ENCODE data around the gene RPL18. TPM values are rescaled to one million over a fixed set of nuclear protein-coding genes. Genes with fewer than 3 reads are reported as not detected.

Gene RPL18
- total and polyA plus RNA-seq, 4 experiments from 2014 or later: 2,084 to 2,448 (median 2,268) TPM

DNA sequence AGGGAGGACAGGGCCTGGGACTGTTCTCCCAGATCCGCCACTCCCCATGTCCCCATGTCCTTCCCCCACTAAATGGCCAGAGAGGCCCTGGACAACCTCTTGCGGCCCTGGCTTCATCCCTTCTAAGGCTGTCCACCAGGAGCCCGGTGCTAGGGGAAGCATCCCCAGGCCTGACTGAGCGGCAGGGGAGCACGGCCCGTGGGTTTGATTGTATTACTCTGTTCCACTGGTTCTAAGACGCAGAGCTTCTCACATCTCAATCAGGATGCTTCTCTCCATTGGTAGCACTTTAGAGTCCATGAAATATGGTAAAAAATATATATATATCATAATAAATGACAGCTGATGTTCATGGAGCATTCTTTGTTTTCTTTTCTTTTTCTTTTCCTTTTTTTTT, 11.6 kb downstream of the RPL18 start:
- DNase-seq: no peak
- no peaks in the 10 kb centered on the region for H3K36me3 ChIP-seq (ENCODE audit: insufficient read depth, low read length)
- H3K4me3 ChIP-seq (ENCODE audit: low read length in 2 of 2): no peak overlapping the region
- no peaks in the 10 kb centered on the region for H3K36me3 Mint-ChIP-seq
- POLR2A ChIA-PET (ENCODE audit: partially characterized antibody): interaction anchor here (1.1 kb wide), 1 partner anchor 244 kb away, joined by 4 read pairs; the partner anchor contains the start of genes SYNGR4 and TMEM143
- peaks cover 2 to 6% (median 5%) of the 10 kb centered on the region in 4 donors for H3K4me1 Mint-ChIP-seq
- no peak overlapping the region for H3K27ac ChIP-seq (ENCODE audit: low read depth, low read length)
- no peaks in the 10 kb centered on the region for H3K27me3 Mint-ChIP-seq
- intact Hi-C loops (cut with micrococcal nuclease): no loop called here
- no peaks in the 10 kb centered on the region for H3K9me3 ChIP-seq (ENCODE audit: control insufficient read depth in 1 of 2, low read length in 2 of 2)
- no peak overlapping the region for H3K4me3 Mint-ChIP-seq
- H3K27me3 ChIP-seq (ENCODE audit: insufficient read depth, low read length): no peaks in the 10 kb centered on the region
- H3K9me3 Mint-ChIP-seq: no peaks in the 10 kb centered on the region
- CTCF ChIA-PET (ENCODE audit: partially characterized antibody): interaction anchor here (0.6 to 6.7 kb wide), 7 partner anchors 10 to 273 kb away, joined by 3 to 82 read pairs (median 14); no protein-coding TSS in a partner anchor
- no peak overlapping the region for H3K27ac Mint-ChIP-seq
- H3K4me1 ChIP-seq (ENCODE audit: insufficient read depth, low read length): no peaks in the 10 kb centered on the region

DNA sequence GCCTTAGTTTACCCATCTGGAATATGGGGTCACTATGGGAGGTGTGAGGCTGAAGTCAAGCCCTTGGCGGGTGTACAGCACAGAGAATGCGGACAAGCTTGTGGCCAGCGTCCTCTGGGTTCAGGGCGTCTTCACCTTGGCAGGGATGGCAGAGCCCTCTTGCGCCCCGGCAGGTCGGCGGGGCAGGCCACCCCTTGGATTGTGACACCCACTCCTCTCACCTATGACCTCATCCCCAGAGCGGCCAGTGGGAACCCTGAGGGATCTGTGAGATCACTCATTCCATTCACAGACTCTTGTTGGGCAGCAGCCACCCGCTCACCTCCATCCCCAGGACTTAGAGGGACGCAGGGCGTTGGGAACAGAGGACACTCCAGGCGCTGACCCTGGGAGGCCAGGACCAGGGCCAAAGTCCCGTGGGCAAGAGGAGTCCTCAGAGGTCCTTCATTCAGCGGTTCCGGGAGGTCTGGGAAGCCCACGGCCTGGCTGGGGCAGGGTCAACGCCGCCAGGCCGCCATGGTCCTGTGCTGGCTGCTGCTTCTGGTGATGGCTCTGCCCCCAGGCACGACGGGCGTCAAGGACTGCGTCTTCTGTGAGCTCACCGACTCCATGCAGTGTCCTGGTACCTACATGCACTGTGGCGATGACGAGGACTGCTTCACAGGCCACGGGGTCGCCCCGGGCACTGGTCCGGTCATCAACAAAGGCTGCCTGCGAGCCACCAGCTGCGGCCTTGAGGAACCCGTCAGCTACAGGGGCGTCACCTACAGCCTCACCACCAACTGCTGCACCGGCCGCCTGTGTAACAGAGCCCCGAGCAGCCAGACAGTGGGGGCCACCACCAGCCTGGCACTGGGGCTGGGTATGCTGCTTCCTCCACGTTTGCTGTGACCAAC, 12.3 kb downstream of the RPL18 start, which contains the start of gene SPACA4:
SPACA4 (plus strand) TSS at position 280 of the 896 bp plus-strand sequence; CDS start at position 517, 237 bp downstream.
- Mint-ChIP-seq H3K9me3 (no peaks in the 10 kb centered on the region), H3K36me3 (no peaks in the 10 kb centered on the region), H3K27ac (no peak within 1 kb of the TSS), H3K27me3 (no peaks in the 10 kb centered on the region), H3K4me3 (no peak within 1 kb of the TSS), H3K4me1 (peaks cover 2 to 6% (median 5%) of the 10 kb centered on the region in 4 donors)
- no peak within 1 kb of the TSS for H3K4me3 ChIP-seq (ENCODE audit: low read length in 2 of 2)
- H3K36me3 ChIP-seq (ENCODE audit: insufficient read depth, low read length): no peaks in the 10 kb centered on the region
- no peak within 1 kb of the TSS for H3K27ac ChIP-seq (ENCODE audit: low read depth, low read length)
- intact Hi-C loops (cut with micrococcal nuclease): no loop called here
- no peaks in the 10 kb centered on the region for H3K4me1 ChIP-seq (ENCODE audit: insufficient read depth, low read length)
- CTCF ChIA-PET (ENCODE audit: partially characterized antibody): interaction anchor here (1.6 to 6.7 kb wide), 4 partner anchors 12 to 118 kb away, joined by 7 to 82 read pairs (median 45); no protein-coding TSS in a partner anchor
- POLR2A ChIA-PET (ENCODE audit: partially characterized antibody): interaction anchor here (1.8 kb wide), 1 partner anchor 11 kb away, joined by 5 read pairs; no protein-coding TSS in a partner anchor
- no peak for DNase-seq
- no peaks in the 10 kb centered on the region for H3K9me3 ChIP-seq (ENCODE audit: control insufficient read depth in 1 of 2, low read length in 2 of 2)
- H3K27me3 ChIP-seq (ENCODE audit: insufficient read depth, low read length): no peaks in the 10 kb centered on the region

DNA sequence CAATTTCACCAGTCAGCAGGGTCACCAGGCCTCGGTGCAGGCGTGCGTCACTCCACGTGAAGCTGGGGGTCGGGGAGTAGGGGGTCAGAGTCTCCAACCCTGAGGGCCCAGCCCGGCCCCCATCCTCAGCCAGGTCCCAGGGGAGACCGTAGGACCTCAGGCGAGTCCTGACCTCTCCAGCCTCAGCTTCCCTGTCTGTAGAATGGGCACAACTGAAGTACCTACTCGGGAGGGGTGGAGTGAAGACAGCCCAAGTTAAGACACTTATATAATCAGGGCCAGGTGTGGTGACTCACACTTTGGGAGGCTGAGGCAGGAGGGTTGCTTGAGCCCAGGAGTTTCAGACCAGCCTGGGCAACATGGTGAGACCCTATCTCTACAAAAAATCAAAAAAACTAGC, 15.1 kb downstream of the RPL18 start:
- no peak overlapping the region for H3K27ac Mint-ChIP-seq
- CTCF ChIA-PET (ENCODE audit: partially characterized antibody): no interaction called here
- peaks cover 1 to 4% (median 3%) of the 10 kb centered on the region in 4 donors for H3K4me1 Mint-ChIP-seq

DNA sequence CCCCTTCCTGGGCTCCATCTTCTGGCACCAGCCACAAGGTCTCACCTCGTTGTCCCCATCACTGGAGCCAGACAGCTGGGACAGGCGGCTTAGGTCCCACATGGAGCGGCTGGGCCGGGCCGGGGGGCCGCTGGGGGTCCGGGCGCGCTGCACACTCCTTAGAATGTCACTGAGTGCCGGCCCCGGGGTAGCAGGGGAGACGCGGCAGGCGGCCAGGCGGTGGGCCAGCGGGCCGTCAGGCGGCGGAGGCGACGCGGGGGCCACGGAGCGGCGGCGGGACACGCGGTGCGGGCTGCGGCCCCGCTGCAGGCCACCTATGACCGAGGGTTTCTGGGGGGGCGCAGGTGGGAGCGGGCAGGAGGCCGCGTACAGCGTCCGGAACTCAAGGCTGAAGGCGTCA, 15.5 kb downstream of the RPL18 start:
- Histone ChIP-seq H3K36me3 (ENCODE audit: insufficient read depth, low read length) (no peaks in the 10 kb centered on the region), H3K27me3 (ENCODE audit: insufficient read depth, low read length) (no peaks in the 10 kb centered on the region), H3K4me3 (ENCODE audit: low read length in 2 of 2) (no peak overlapping the region), H3K9me3 (ENCODE audit: control insufficient read depth in 1 of 2, low read length in 2 of 2) (no peaks in the 10 kb centered on the region), H3K27ac (ENCODE audit: low read depth, low read length) (no peak overlapping the region), H3K4me1 (ENCODE audit: insufficient read depth, low read length) (no peaks in the 10 kb centered on the region)
- Mint-ChIP-seq H3K9me3 (no peaks in the 10 kb centered on the region), H3K4me3 (no peak overlapping the region), H3K27ac (no peak overlapping the region), H3K27me3 (peaks cover 0 to 3% of the 10 kb centered on the region in 2 donors), H3K4me1 (peaks cover 0 to 2% (median under 1%) of the 10 kb centered on the region in 4 donors), H3K36me3 (no peaks in the 10 kb centered on the region)
- no peak for DNase-seq
- intact Hi-C loops (cut with micrococcal nuclease): no loop called here
- ChIA-PET CTCF (ENCODE audit: partially characterized antibody) (no interaction called here), POLR2A (ENCODE audit: partially characterized antibody) (no interaction called here)

More for the DNA sequence above, 15.1 kb downstream of the RPL18 start:
- no peak overlapping the region for H3K4me3 ChIP-seq (ENCODE audit: low read length in 2 of 2)
- POLR2A ChIA-PET (ENCODE audit: partially characterized antibody): interaction anchor here (1.4 kb wide), 1 partner anchor 15 kb away, joined by 3 read pairs; the partner anchor contains the start of genes RPL18 and SPHK2
- DNase-seq: no peak
- no peaks in the 10 kb centered on the region for H3K9me3 ChIP-seq (ENCODE audit: control insufficient read depth in 1 of 2, low read length in 2 of 2)
- H3K27ac ChIP-seq (ENCODE audit: low read depth, low read length): no peak overlapping the region
- no peaks in the 10 kb centered on the region for H3K36me3 ChIP-seq (ENCODE audit: insufficient read depth, low read length)
- Mint-ChIP-seq H3K4me3 (no peak overlapping the region), H3K9me3 (no peaks in the 10 kb centered on the region), H3K36me3 (no peaks in the 10 kb centered on the region), H3K27me3 (no peaks in the 10 kb centered on the region)
- H3K4me1 ChIP-seq (ENCODE audit: insufficient read depth, low read length): no peaks in the 10 kb centered on the region
- no peaks in the 10 kb centered on the region for H3K27me3 ChIP-seq (ENCODE audit: insufficient read depth, low read length)
- intact Hi-C loops (cut with micrococcal nuclease): no loop called here

DNA sequence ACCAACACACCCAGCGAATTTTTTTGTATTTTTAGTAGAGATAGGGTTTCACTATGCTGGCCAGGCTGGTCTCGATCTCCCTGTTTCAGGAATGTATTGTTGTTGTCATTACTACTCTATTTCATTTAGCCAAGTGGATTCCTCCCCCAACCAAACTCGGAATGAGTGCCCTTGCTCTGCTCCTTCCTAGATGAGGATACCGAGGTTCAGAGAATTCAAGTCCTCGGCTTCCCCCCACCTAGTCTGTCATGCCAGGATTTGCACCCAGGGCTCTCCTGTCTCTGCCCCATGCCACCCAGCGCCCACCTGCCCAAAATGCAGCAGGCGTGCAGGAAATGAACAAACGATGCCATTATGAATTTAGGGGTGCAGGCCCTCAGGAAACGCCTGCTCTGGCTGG, 16.0 kb downstream of the RPL18 start:
- H3K27ac ChIP-seq (ENCODE audit: low read depth, low read length): no peak overlapping the region
- intact Hi-C loops (cut with micrococcal nuclease): no loop called here
- ChIA-PET CTCF (ENCODE audit: partially characterized antibody) (interaction anchor here (2.0 kb wide), 1 partner anchor 14 kb away, joined by 9 read pairs; no protein-coding TSS in a partner anchor), POLR2A (ENCODE audit: partially characterized antibody) (no interaction called here)
- H3K36me3 ChIP-seq (ENCODE audit: insufficient read depth, low read length): no peaks in the 10 kb centered on the region
- H3K4me1 ChIP-seq (ENCODE audit: insufficient read depth, low read length): peaks cover under 1% of the 10 kb centered on the region
- DNase-seq: no peak
- Mint-ChIP-seq H3K9me3 (no peaks in the 10 kb centered on the region), H3K36me3 (no peaks in the 10 kb centered on the region), H3K4me1 (peaks cover 0 to 2% (median 0%) of the 10 kb centered on the region in 4 donors), H3K4me3 (no peak overlapping the region), H3K27ac (no peak overlapping the region), H3K27me3 (peaks cover 0 to 3% of the 10 kb centered on the region in 2 donors)
- H3K9me3 ChIP-seq (ENCODE audit: control insufficient read depth in 1 of 2, low read length in 2 of 2): no peaks in the 10 kb centered on the region
- no peak overlapping the region for H3K4me3 ChIP-seq (ENCODE audit: low read length in 2 of 2)
- no peaks in the 10 kb centered on the region for H3K27me3 ChIP-seq (ENCODE audit: insufficient read depth, low read length)

DNA sequence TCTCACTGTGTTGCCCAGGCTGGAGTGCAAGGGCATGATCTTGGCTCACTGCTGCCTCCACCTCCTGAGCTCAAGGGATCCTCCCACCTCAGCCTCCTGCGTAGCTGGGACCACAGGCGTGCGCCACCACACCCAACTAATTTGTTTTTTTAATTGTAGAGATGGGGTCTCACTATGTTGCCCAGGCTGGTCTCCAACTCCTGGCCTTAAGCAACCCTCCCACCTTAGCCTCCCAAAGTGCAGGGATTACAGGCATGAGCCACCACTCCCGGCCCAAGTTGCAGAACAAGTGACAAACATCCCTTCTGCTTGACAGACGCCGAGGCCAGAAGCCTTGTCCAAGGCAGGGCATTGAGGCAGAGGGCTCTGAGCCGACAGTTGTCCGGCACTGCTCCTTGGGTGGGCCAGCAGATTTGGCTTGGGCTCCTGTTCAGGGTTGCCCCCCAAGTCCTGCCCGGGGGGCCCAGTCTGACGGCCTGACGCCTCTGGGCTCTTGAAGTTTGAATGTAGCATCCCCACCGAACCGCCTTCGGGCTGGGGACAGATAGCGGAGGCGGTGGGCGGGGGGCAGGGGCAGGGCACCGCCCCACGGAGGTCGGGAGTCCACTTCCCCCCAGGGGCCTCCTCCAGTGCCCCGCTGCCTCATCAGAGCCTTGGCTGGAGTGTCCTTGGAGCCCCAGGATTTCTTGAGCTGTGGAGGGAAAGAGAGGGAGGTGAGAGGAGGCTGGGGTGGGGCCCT, 18.1 kb downstream of the RPL18 start:
- ChIA-PET CTCF (ENCODE audit: partially characterized antibody) (interaction anchor here (1.0 to 1.6 kb wide), 2 partner anchors 8 to 90 kb away, joined by 3 to 5 read pairs; no protein-coding TSS in a partner anchor), POLR2A (ENCODE audit: partially characterized antibody) (no interaction called here)
- Histone ChIP-seq H3K27ac (ENCODE audit: low read depth, low read length) (no peak overlapping the region), H3K9me3 (ENCODE audit: control insufficient read depth in 1 of 2, low read length in 2 of 2) (no peaks in the 10 kb centered on the region), H3K36me3 (ENCODE audit: insufficient read depth, low read length) (no peaks in the 10 kb centered on the region), H3K4me3 (ENCODE audit: low read length in 2 of 2) (no peak overlapping the region), H3K4me1 (ENCODE audit: insufficient read depth, low read length) (peaks cover 16% of the 10 kb centered on the region), H3K27me3 (ENCODE audit: insufficient read depth, low read length) (no peaks in the 10 kb centered on the region)
- Mint-ChIP-seq H3K27ac (no peak overlapping the region), H3K4me1 (peaks cover 0 to 15% (median 1%) of the 10 kb centered on the region in 4 donors), H3K4me3 (no peak overlapping the region), H3K9me3 (no peaks in the 10 kb centered on the region), H3K27me3 (peaks cover 0 to 3% of the 10 kb centered on the region in 2 donors), H3K36me3 (no peaks in the 10 kb centered on the region)
- DNase-seq: no peak
- intact Hi-C loops (cut with micrococcal nuclease): no loop called here

Data from CD4-positive, alpha-beta memory T cell (primary cell).